K562 (cell line): ENCODE results near the gene OSBPL10. TPM values are rescaled to one million over a fixed set of nuclear protein-coding genes. Genes with fewer than 3 reads are reported as not detected.

Source experiments
- ATAC-seq: fragments of 200-7000 bp; cut with Tn5 transposase; 3 replicates; pipeline ENCODE4 v1.9.1; 2020; ENCODE audit warnings: moderate library complexity
- BruUV-seq: library from RNA; stranded (reverse); fragments of 400-500 nt; replicated peaks from 2 replicates; lab custom pipeline; 2021; lab: Mats Ljungman, UMichigan
- CTCF ChIA-PET: fragments of 300-600 bp; formaldehyde crosslinking; extraction: SDS; loops from one replicate; lab custom pipeline; 2021; ENCODE audit warnings: low intra/inter-chr PET ratio; lab: Yijun Ruan, JAX
- POLR2A ChIA-PET: fragments of 300-600, 350-650 bp; sonication (Branson Sonifier 250); formaldehyde crosslinking; extraction: SDS; loops from one replicate; lab custom pipeline; 2021; ENCODE audit warnings: antibody characterized with exemption, inconsistent platforms; lab: Yijun Ruan, JAX
- DNase-seq, 4 experiments: peaks; one replicate each; pipeline versions ENCODE4 v3.0.0 to v3.0.0-alpha.2; 2011 to 2018; ENCODE audit warnings: low spot score in 3 of 4, mixed read lengths in 3 of 4; ENCODE audit errors: extremely low read depth in 1 of 4
- FAIRE-seq: peaks from 2 replicates; lab custom pipeline; 2011; peaks lifted over from hg19 to GRCh38; lab: Jason Lieb, UNC
- H2AFZ ChIP-seq: 2 replicates; pipeline ENCODE4 v1.6.0; 2011; ENCODE audit warnings: low read depth, low read length, control low read depth, inconsistent platforms
- H3K27ac ChIP-seq: fragments of 200-600 bp; 3 replicates; pipeline ENCODE4 v1.8.0; 2011; ENCODE audit warnings: low read depth, mild to moderate bottlenecking, control low read depth, inconsistent platforms, low read length, moderate library complexity, mixed read lengths; ENCODE audit errors: extremely low read depth
- H3K27me3 ChIP-seq, 2 experiments: fragments of 300-600 bp in 1 of 2; 2 replicates in 1 of 2; 3 replicates in 1 of 2; pipeline versions ENCODE4 v1.6.0 to v1.8.0; 2011; ENCODE audit warnings: inconsistent platforms in 2 of 2, low read length in 2 of 2, mild to moderate bottlenecking in 1 of 2, mixed read lengths in 1 of 2, moderate library complexity in 1 of 2; ENCODE audit not compliant: control insufficient read depth in 2 of 2, insufficient read depth in 2 of 2
- H3K36me3 ChIP-seq: fragments of 300-600 bp; 3 replicates; pipeline ENCODE4 v1.8.0; 2011; ENCODE audit warnings: mild to moderate bottlenecking, low read length, inconsistent platforms; ENCODE audit not compliant: control insufficient read depth, insufficient read depth
- H3K4me1 ChIP-seq, 2 experiments: fragments of 200-600 bp in 1 of 2; replicated peaks in 1 of 2; 2 replicates in 1 of 2; 3 replicates in 1 of 2; pipeline versions ENCODE4 v1.5.1 to v1.8.0; 2011; ENCODE audit warnings: inconsistent platforms in 2 of 2, low read length in 2 of 2, mild to moderate bottlenecking in 1 of 2, mixed read lengths in 1 of 2, moderate library complexity in 1 of 2; ENCODE audit not compliant: control insufficient read depth in 2 of 2, insufficient read depth in 2 of 2
- H3K4me2 ChIP-seq: 2 replicates; pipeline ENCODE4 v1.6.1; 2011; ENCODE audit warnings: low read length, control low read depth, inconsistent platforms, mixed read lengths; ENCODE audit not compliant: insufficient read depth
- H3K4me3 ChIP-seq: fragments of 200-600 bp; sonication (generic), shearing (Covaris generic); 2 replicates; pipeline ENCODE4 v1.5.1; 2016; ENCODE audit warnings: control low read depth, inconsistent platforms
- H3K79me2 ChIP-seq: fragments of 200-600 bp; 3 replicates; pipeline ENCODE4 v1.8.0; 2011; ENCODE audit warnings: low read length, inconsistent platforms; ENCODE audit not compliant: control insufficient read depth, insufficient read depth
- H3K9ac ChIP-seq, 2 experiments: 2 replicates each; pipeline versions ENCODE4 v1.6.0 to v1.6.1; 2011; ENCODE audit warnings: low read depth in 2 of 2, low read length in 2 of 2, control low read depth in 1 of 2, inconsistent platforms in 1 of 2, mild to moderate bottlenecking in 1 of 2, mixed read lengths in 1 of 2; ENCODE audit not compliant: insufficient read depth in 1 of 2
- H3K9me1 ChIP-seq: one replicate; pipeline ENCODE4 v1.6.0; 2011; ENCODE audit warnings: inconsistent platforms, mild to moderate bottlenecking, low read length, moderate library complexity; ENCODE audit not compliant: control insufficient read depth, insufficient read depth
- H3K9me3 ChIP-seq: replicated peaks from 2 replicates; pipeline ENCODE4 v1.5.1; 2011; ENCODE audit warnings: low read depth, low read length, inconsistent platforms; ENCODE audit not compliant: control insufficient read depth, insufficient read depth
- H4K20me1 ChIP-seq: replicated peaks from 2 replicates; pipeline ENCODE4 v1.6.1; 2011; ENCODE audit warnings: low read length, inconsistent platforms, mixed read lengths; ENCODE audit not compliant: control insufficient read depth, insufficient read depth
- DPF2 ChIP-seq: fragments of 450-650 bp; IDR thresholded peaks from 2 replicates; pipeline ENCODE4 v1.6.1; 2016
- KAT8 ChIP-seq: fragments of 450-650 bp; IDR thresholded peaks from 2 replicates; pipeline ENCODE4 v1.6.1; 2016; ENCODE audit warnings: low read depth, mild to moderate bottlenecking
- PTBP1 ChIP-seq: fragments of 200-400 bp; formaldehyde crosslinking; IDR thresholded peaks from 2 replicates; pipeline ENCODE4 v1.6.1; 2017; ENCODE audit warnings: low read depth, low read length
- TEAD2 ChIP-seq: fragments of 450-650 bp; IDR thresholded peaks from 2 replicates; pipeline ENCODE4 v1.6.1; 2016; ENCODE audit warnings: missing genetic modification characterization, control low read depth, missing compliant biosample characterization
- U2AF2 ChIP-seq: fragments of 200-400 bp; formaldehyde crosslinking; optimal IDR thresholded peaks from 2 replicates; pipeline ENCODE3; 2017; ENCODE audit warnings: low read depth, mild to moderate bottlenecking, low read length
- ZFP30 ChIP-seq: fragments of 250-450 bp; sonication (Bioruptor Pico); IDR thresholded peaks from 2 replicates; pipeline ENCODE4 v1.8.0; 2022; ENCODE audit warnings: moderate library complexity, mild to moderate bottlenecking, inconsistent platforms, borderline replicate concordance
- WGBS: fragments of 100-300 bp; shearing (Covaris generic); methylation state at CpG from one replicate; pipeline ENCODE4 v1.1.6; 2016; ENCODE audit warnings: low coverage, mixed read lengths; ENCODE audit not compliant: insufficient coverage; ENCODE audit errors: missing lambda C conversion rate; 5-methylcytosine and 5-hydroxymethylcytosine counted together
- in situ Hi-C: fragments of 300-500 bp; cut with MboI; formaldehyde crosslinking; loops from 4 replicates; pipeline ENCODE4 v1.15.0; 2018; ENCODE audit warnings: inconsistent platforms, mixed read lengths
- intact Hi-C: fragments of 100-400 bp; cut with micrococcal nuclease; formaldehyde crosslinking; loops from 2 replicates; pipeline ENCODE4 v1.14.2; 2022
- polyA plus RNA-seq, 8 experiments: library from polyadenylated mRNA; depleted of rRNA in 4 of 8; stranded (reverse) in 5 of 8; unstranded in 3 of 8; fragments of >200 nt; fragmentation: Nextera tagmentation in 2 of 8; fragmentation: Illumina TruSeq in 1 of 8; extraction: Ambion mirVana in 2 of 8; extraction: Trizol in 1 of 8; gene quantifications; 2 replicates each; pipeline versions ENCODE4 v1.2.1 to v1.2.3, GENCODE V29; 2011 to 2014; ENCODE audit warnings: inconsistent platforms in 1 of 8, missing spikeins in 1 of 8
- total RNA-seq, 7 experiments: library from RNA; depleted of rRNA in 6 of 7; stranded (reverse); fragments of >200 nt in 6 of 7; fragmentation: Illumina TruSeq in 2 of 7; extraction: Trizol in 2 of 7; gene quantifications; 2 replicates each; pipeline versions ENCODE4 v1.2.1 to v1.2.3, GENCODE V29; 2011 to 2021; ENCODE audit warnings: low replicate concordance in 1 of 7

Gene OSBPL10
- total and polyA plus RNA-seq, 9 of the 15 experiments (the other 6 are each of a cell fraction or from before 2014, with no cell fraction given), result 0.03 to 0.19 (median 0.14) TPM; not detected in 2

DNA sequence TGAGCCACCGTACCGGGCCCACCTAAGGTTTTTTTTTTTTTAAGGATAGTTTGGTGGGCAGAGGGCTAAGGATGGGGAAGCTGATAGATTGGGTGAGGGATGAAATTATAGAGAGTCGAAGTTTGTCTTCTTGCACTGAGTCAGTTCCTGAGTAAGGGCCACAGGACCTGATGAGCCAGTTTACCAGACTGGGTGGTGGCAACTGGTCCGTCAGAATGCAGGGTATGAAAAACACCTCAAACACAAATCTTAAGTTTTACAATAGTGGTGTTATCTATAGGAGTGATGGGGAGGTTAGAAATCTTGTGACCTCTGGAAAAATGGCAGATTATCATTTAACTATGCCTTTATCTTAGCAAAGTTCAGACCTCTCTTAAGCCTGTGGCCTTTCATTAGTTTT, 3.3 kb upstream of the OSBPL10 start:
- peaks cover 0 to 14% of the 10 kb centered on the region in 2 experiments; a peak in 2 of 5 replicates for H3K4me1 ChIP-seq
- no peak for TF ChIP-seq ZFP30 (CRISPR knock-in tag)
- no peak for TF ChIP-seq DPF2
- no peak for TF ChIP-seq U2AF2
- no peak for TF ChIP-seq PTBP1
- FAIRE-seq, result no peak
- ChIA-PET CTCF (no interaction called here), POLR2A (no interaction called here)
- 0% methylated on average over 3 of the region's 4 CpGs for WGBS
- intact Hi-C loops (loop anchor here (10.0 kb wide), 1 partner anchor 260 kb away; no protein-coding TSS in a partner anchor), in situ Hi-C loops (no loop called here)
- no peak overlapping the region for H3K27ac ChIP-seq
- no peak overlapping the region for H3K9ac ChIP-seq
- no peak overlapping the region for H3K4me2 ChIP-seq
- H3K27me3 ChIP-seq, result peaks cover 16 to 29% of the 10 kb centered on the region in 2 experiments
- H3K9me3 ChIP-seq, result no peaks in the 10 kb centered on the region; the same call in 1 of the 2 replicates
- no peaks in the 10 kb centered on the region; the same call in 1 of the 2 replicates for H4K20me1 ChIP-seq
- no peaks in the 10 kb centered on the region for H3K36me3 ChIP-seq
- H3K9me1 ChIP-seq, result no peaks in the 10 kb centered on the region
- H2AFZ ChIP-seq, result no peak overlapping the region
- H3K4me3 ChIP-seq, result no peak overlapping the region
- no TSS peak for BruUV-seq
- no peak for DNase-seq
- ATAC-seq, result no peak
- no peaks in the 10 kb centered on the region for H3K79me2 ChIP-seq

DNA sequence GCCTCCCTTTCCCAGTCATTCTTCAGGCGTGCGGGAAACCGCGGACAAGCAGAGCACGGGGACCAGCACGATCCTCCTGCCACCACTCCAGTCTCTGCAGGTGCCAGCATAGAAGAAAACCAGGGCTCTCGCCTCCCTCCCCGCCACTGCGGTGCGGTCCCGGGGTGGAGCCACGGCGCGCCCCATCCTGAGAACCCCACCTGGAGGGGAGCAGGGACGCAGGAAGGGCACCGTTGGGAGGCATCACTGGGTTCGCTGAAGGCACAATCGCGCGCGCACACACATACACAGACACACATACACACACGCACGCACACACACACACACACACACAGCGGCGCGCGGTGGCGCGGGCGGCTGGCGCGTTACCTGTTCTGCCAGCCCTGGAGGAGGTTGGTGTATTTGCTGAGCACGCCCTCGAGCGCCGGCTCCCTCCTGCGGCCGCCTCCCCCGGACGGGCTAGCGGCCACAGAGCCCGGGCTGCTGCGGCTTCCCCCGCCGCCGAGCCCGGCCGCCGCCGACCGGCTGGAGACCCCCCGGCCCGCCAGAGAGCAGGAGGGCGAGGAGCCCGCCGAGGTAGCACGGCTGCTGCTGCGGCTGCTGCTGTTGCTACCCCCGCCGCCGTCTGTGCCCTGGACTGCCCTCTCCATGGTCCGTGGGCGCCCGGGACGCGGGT, 394 bp downstream of the OSBPL10 start:
- DNase-seq (no peak), ATAC-seq (peak; percentile 58; the same call in 2 of the 3 replicates), FAIRE-seq (no peak)
- peaks cover 16 to 29% of the 10 kb centered on the region in 2 experiments for H3K27me3 ChIP-seq
- intact Hi-C loops, result loop anchor here (10.0 kb wide), 1 partner anchor 256 kb away; no protein-coding TSS in a partner anchor
- no peaks in the 10 kb centered on the region; the same call in 1 of the 2 replicates for H4K20me1 ChIP-seq
- in situ Hi-C loops, result no loop called here
- TF ChIP-seq TEAD2 (tag), result no peak
- TF ChIP-seq KAT8, result no peak
- no peak overlapping the region for H3K4me2 ChIP-seq
- H3K79me2 ChIP-seq, result no peaks in the 10 kb centered on the region
- CTCF ChIA-PET, result no interaction called here
- no peaks in the 10 kb centered on the region; the same call in 1 of the 2 replicates for H3K9me3 ChIP-seq
- no peak overlapping the region for H2AFZ ChIP-seq
- H3K9ac ChIP-seq, result no peak overlapping the region
- peaks cover 0 to 14% of the 10 kb centered on the region in 2 experiments; a peak in 2 of 5 replicates for H3K4me1 ChIP-seq
- H3K4me3 ChIP-seq, result no peak overlapping the region
- 21% methylated on average over 45 of the region's 66 CpGs for WGBS
- H3K9me1 ChIP-seq, result no peaks in the 10 kb centered on the region
- POLR2A ChIA-PET, result no interaction called here
- no peak overlapping the region for H3K27ac ChIP-seq
- no peaks in the 10 kb centered on the region for H3K36me3 ChIP-seq
- BruUV-seq, result no TSS peak
